ENCODE data around the gene BAIAP2.

- TF ChIP-seq POLR2AphosphoS5 (IDR thresholded peaks at IDR 0.05) (no peak), EZH2 (IDR thresholded peaks at IDR 0.05; ENCODE audit: borderline replicate concordance, insufficient read depth, low read length, poor library complexity, severe bottlenecking) (no peak)
Observed at GRCh38 chr17:81069135-81069645, 34.2 kb downstream of the BAIAP2 start.
